Measurements from ENCODE around the gene QPCT. TPM values are rescaled to one million over a fixed set of nuclear protein-coding genes. Genes with fewer than 3 reads are reported as not detected.

The QPCT gene
- total RNA-seq, 2 experiments from 2014 or later: 0.42 TPM; not detected in 1

Other genes with a start within 250 kb of the QPCT start
- gene EIF2AK2, start 187.7 kb upstream of the QPCT start, total RNA-seq: 10 to 100 TPM; 54.5 to 55.7 TPM
- not detected for gene SULT6B1, start 156.0 kb upstream of the QPCT start, total RNA-seq
- gene CEBPZOS, start 148.1 kb upstream of the QPCT start, total RNA-seq: 10 to 100 TPM; 30.3 to 30.7 TPM
- gene CEBPZ, start 113.0 kb upstream of the QPCT start, total RNA-seq: 10 to 100 TPM; 61.4 to 65.0 TPM
- 10 to 100 TPM; 17.5 to 18.2 TPM for gene NDUFAF7, start 113.0 kb upstream of the QPCT start, total RNA-seq
- 10 to 100 TPM; 13.0 TPM for gene PRKD3, start 19.8 kb upstream of the QPCT start, total RNA-seq